LNCAP (cell line): ENCODE data around the gene PEX14.

Source experiments
- CTCF ChIP-seq: fragments of 450-650 bp; IDR thresholded peaks from 2 replicates; pipeline ENCODE4 v1.5.1; 2017; ENCODE audit warnings: mild to moderate bottlenecking

Gene PEX14

GRCh38 chr1:10539411-10540043 lies 64.8 kb downstream of the PEX14 start:
- no peak for TF ChIP-seq CTCF

- TF ChIP-seq CTCF = no peak
Measured at GRCh38 chr1:10540277-10541005, 65.7 kb downstream of the PEX14 start.

- TF ChIP-seq CTCF = no peak
Measured at GRCh38 chr1:10541286-10541685, 66.5 kb downstream of the PEX14 start.

GRCh38 chr1:10544239-10544638 lies 69.5 kb downstream of the PEX14 start:
- no peak for TF ChIP-seq CTCF

GRCh38 chr1:10546896-10547295 lies 72.1 kb downstream of the PEX14 start:
- no peak for TF ChIP-seq CTCF

GRCh38 chr1:10549904-10550664 lies 75.3 kb downstream of the PEX14 start:
- TF ChIP-seq CTCF = no peak

GRCh38 chr1:10553118-10553517 lies 78.4 kb downstream of the PEX14 start:
- TF ChIP-seq CTCF = no peak
